HEK293 (cell line): ENCODE results near the gene ANKRD44.

ENCODE experiments used
- CTCF ChIA-PET: fragments of 350-600 bp; formaldehyde crosslinking; extraction: SDS; loops from one replicate; lab custom pipeline; 2021; ENCODE audit warnings: antibody characterized with exemption; lab: Yijun Ruan, JAX
- POLR2A ChIA-PET: fragments of 300-600 bp; formaldehyde crosslinking; extraction: SDS; loops from one replicate; lab custom pipeline; 2020; ENCODE audit warnings: antibody characterized with exemption, inconsistent platforms; lab: Yijun Ruan, JAX
- H3K27ac ChIP-seq: fragments of 200-500 bp; sonication (Bioruptor generic); 2 replicates; pipeline ENCODE4 v1.5.1; 2014; ENCODE audit warnings: low read depth, low read length, control low read depth, inconsistent platforms; ENCODE audit errors: extremely low read depth
- H3K36me3 ChIP-seq, 2 experiments: fragments of 200-500 bp in 1 of 2; sonication (Bioruptor generic) in 1 of 2; 1 replicate in 1 of 2; 2 replicates in 1 of 2; pipeline ENCODE4 v1.5.1; 2014 to 2017; ENCODE audit warnings: inconsistent platforms in 2 of 2, low read length in 2 of 2; ENCODE audit not compliant: control insufficient read depth in 2 of 2, insufficient read depth in 1 of 2
- H3K4me1 ChIP-seq: fragments of 200-500 bp; sonication (Bioruptor generic); 2 replicates; pipeline ENCODE4 v1.5.1; 2014; ENCODE audit warnings: mild to moderate bottlenecking, low read length, inconsistent platforms; ENCODE audit not compliant: control insufficient read depth, insufficient read depth
- H3K4me3 ChIP-seq: 2 replicates; pipeline ENCODE4 v1.5.1; 2011; ENCODE audit warnings: low read depth, mild to moderate bottlenecking, control low read depth, low read length, moderate library complexity
- H3K9me3 ChIP-seq: fragments of 200-500 bp; sonication (Bioruptor generic); 2 replicates; pipeline ENCODE4 v1.5.1; 2014; ENCODE audit warnings: low read depth, low read length, inconsistent platforms; ENCODE audit not compliant: control insufficient read depth, insufficient read depth
- EGR2 ChIP-seq: fragments of 450-650 bp; formaldehyde crosslinking; IDR thresholded peaks from 2 replicates; pipeline ENCODE4 v1.5.1; 2016; ENCODE audit warnings: low read depth, missing biosample characterization, missing genetic modification characterization
- GFI1B ChIP-seq: fragments of 450-650 bp; formaldehyde crosslinking; IDR thresholded peaks from 2 replicates; pipeline ENCODE4 v1.5.1; 2016; ENCODE audit warnings: missing biosample characterization, missing genetic modification characterization
- HOXA7 ChIP-seq: sonication (generic); formaldehyde crosslinking; IDR thresholded peaks from 2 replicates; pipeline ENCODE4 v1.8.1; 2022; ENCODE audit warnings: missing genetic modification reagents, borderline replicate concordance
- KLF8 ChIP-seq: fragments of 450-650 bp; formaldehyde crosslinking; IDR thresholded peaks from 2 replicates; pipeline ENCODE4 v1.5.1; 2016; ENCODE audit warnings: missing biosample characterization, missing genetic modification characterization
- OSR2 ChIP-seq: fragments of 450-650 bp; formaldehyde crosslinking; IDR thresholded peaks from 2 replicates; pipeline ENCODE4 v1.5.1; 2016; ENCODE audit warnings: missing biosample characterization, missing genetic modification characterization
- PBX3 ChIP-seq: sonication (generic); formaldehyde crosslinking; IDR thresholded peaks from 2 replicates; pipeline ENCODE4 v1.8.1; 2022; ENCODE audit warnings: mild to moderate bottlenecking, moderate library complexity, missing genetic modification reagents
- PRDM1 ChIP-seq: fragments of 450-650 bp; formaldehyde crosslinking; IDR thresholded peaks from 2 replicates; pipeline ENCODE4; 2016; ENCODE audit warnings: missing biosample characterization, missing genetic modification characterization
- SCRT1 ChIP-seq: fragments of 450-650 bp; formaldehyde crosslinking; IDR thresholded peaks from 2 replicates; pipeline ENCODE4 v1.5.1; 2016; ENCODE audit warnings: missing biosample characterization, missing genetic modification characterization, borderline replicate concordance
- SP3 ChIP-seq: fragments of 450-650 bp; formaldehyde crosslinking; IDR thresholded peaks from 2 replicates; pipeline ENCODE4 v1.5.1; 2016; ENCODE audit warnings: missing biosample characterization, missing genetic modification characterization
- WT1 ChIP-seq: fragments of 450-650 bp; formaldehyde crosslinking; IDR thresholded peaks from 2 replicates; pipeline ENCODE4 v1.5.1; 2016; ENCODE audit warnings: missing biosample characterization, missing genetic modification characterization
- YY2 ChIP-seq: fragments of 450-650 bp; formaldehyde crosslinking; IDR thresholded peaks from 2 replicates; pipeline ENCODE4 v1.5.1; 2016; ENCODE audit warnings: missing biosample characterization, missing genetic modification characterization
- ZBTB1 ChIP-seq: fragments of 450-650 bp; formaldehyde crosslinking; IDR thresholded peaks from 2 replicates; pipeline ENCODE4 v1.5.1; 2016; ENCODE audit warnings: missing biosample characterization, missing genetic modification characterization
- ZBTB44 ChIP-seq: fragments of 450-650 bp; IDR thresholded peaks from 2 replicates; pipeline ENCODE4 v1.5.1; 2018; ENCODE audit warnings: missing biosample characterization, mild to moderate bottlenecking, missing genetic modification characterization
- ZBTB49 ChIP-seq: fragments of 450-650 bp; formaldehyde crosslinking; IDR thresholded peaks from 2 replicates; pipeline ENCODE4 v1.5.1; 2016; ENCODE audit warnings: missing biosample characterization, missing genetic modification characterization, low read depth
- ZBTB7A ChIP-seq: fragments of 450-650 bp; formaldehyde crosslinking; IDR thresholded peaks from 2 replicates; pipeline ENCODE4 v1.5.1; 2016; ENCODE audit warnings: low read depth, missing biosample characterization, missing genetic modification characterization
- ZEB2 ChIP-seq: fragments of 450-650 bp; formaldehyde crosslinking; IDR thresholded peaks from 2 replicates; pipeline ENCODE4 v1.5.1; 2016; ENCODE audit warnings: missing biosample characterization, missing genetic modification characterization
- ZNF10 ChIP-seq: fragments of 450-650 bp; formaldehyde crosslinking; IDR thresholded peaks from 2 replicates; pipeline ENCODE4 v1.5.1; 2017; ENCODE audit warnings: missing biosample characterization, missing genetic modification characterization
- ZNF112 ChIP-seq: fragments of 450-650 bp; formaldehyde crosslinking; IDR thresholded peaks from 2 replicates; pipeline ENCODE4 v1.5.0; 2017; ENCODE audit warnings: missing biosample characterization, missing genetic modification characterization
- ZNF221 ChIP-seq: fragments of 450-650 bp; formaldehyde crosslinking; IDR thresholded peaks from 2 replicates; pipeline ENCODE4 v1.5.1; 2017; ENCODE audit warnings: missing biosample characterization, missing genetic modification characterization, borderline replicate concordance
- ZNF23 ChIP-seq: fragments of 450-650 bp; formaldehyde crosslinking; IDR thresholded peaks from 2 replicates; pipeline ENCODE4 v1.5.1; 2016; ENCODE audit warnings: missing biosample characterization, missing genetic modification characterization, borderline replicate concordance
- ZNF366 ChIP-seq: fragments of 450-650 bp; formaldehyde crosslinking; conservative IDR thresholded peaks from 2 replicates; pipeline ENCODE4 v1.5.1; 2016; ENCODE audit warnings: missing biosample characterization, missing genetic modification characterization
- ZNF394 ChIP-seq: fragments of 450-650 bp; formaldehyde crosslinking; IDR thresholded peaks from 2 replicates; pipeline ENCODE4 v1.5.1; 2016; ENCODE audit warnings: missing biosample characterization, missing genetic modification characterization, mild to moderate bottlenecking, moderate library complexity, borderline replicate concordance
- ZNF423 ChIP-seq: fragments of 450-650 bp; formaldehyde crosslinking; IDR thresholded peaks from 2 replicates; pipeline ENCODE4 v1.5.1; 2016; ENCODE audit warnings: missing biosample characterization, missing genetic modification characterization
- ZNF548 ChIP-seq: fragments of 450-650 bp; formaldehyde crosslinking; IDR thresholded peaks from 2 replicates; pipeline ENCODE4 v1.5.1; 2016; ENCODE audit warnings: missing biosample characterization, missing genetic modification characterization
- ZNF560 ChIP-seq: fragments of 450-650 bp; formaldehyde crosslinking; IDR thresholded peaks from 2 replicates; pipeline ENCODE4 v1.5.1; 2017; ENCODE audit warnings: missing biosample characterization, missing genetic modification characterization, borderline replicate concordance
- ZNF596 ChIP-seq: fragments of 450-650 bp; IDR thresholded peaks from 2 replicates; pipeline ENCODE4 v1.5.0; 2018; ENCODE audit warnings: missing biosample characterization, mild to moderate bottlenecking, missing genetic modification characterization, moderate library complexity
- ZSCAN18 ChIP-seq: fragments of 450-650 bp; formaldehyde crosslinking; IDR thresholded peaks from 2 replicates; pipeline ENCODE4 v1.5.1; 2016; ENCODE audit warnings: missing biosample characterization, missing genetic modification characterization
- ZSCAN5A ChIP-seq: fragments of 450-650 bp; formaldehyde crosslinking; IDR thresholded peaks from 2 replicates; pipeline ENCODE4 v1.5.1; 2016; ENCODE audit warnings: missing biosample characterization, missing genetic modification characterization

Gene ANKRD44

GRCh38 chr2:197197895-197198311 is 112.7 kb downstream of the ANKRD44 start (continued):
- TF ChIP-seq KLF8 (tag by site-specific recombination) (no peak), ZNF10 (tag by site-specific recombination) (no peak), ZNF112 (tag by site-specific recombination) (no peak)

GRCh38 chr2:197196541-197197180 is 113.9 kb downstream of the ANKRD44 start:
- ChIA-PET POLR2A (no interaction called here), CTCF (interaction anchor here (1.1 to 1.5 kb wide), 2 partner anchors 25 to 28 kb away, joined by 3 to 5 read pairs; no protein-coding TSS in a partner anchor)
- Histone ChIP-seq H3K4me1 (no peaks in the 10 kb centered on the region), H3K36me3 (no peaks in the 10 kb centered on the region), H3K27ac (no peak overlapping the region), H3K4me3 (no peak overlapping the region), H3K9me3 (no peaks in the 10 kb centered on the region)
- TF ChIP-seq ZNF366 (tag by site-specific recombination): no peak
- no peak for TF ChIP-seq ZBTB1 (tag by site-specific recombination)
- TF ChIP-seq ZNF548 (tag by site-specific recombination): no peak
- TF ChIP-seq WT1 (tag by site-specific recombination): no peak
- TF ChIP-seq KLF8 (tag by site-specific recombination): no peak
- TF ChIP-seq ZNF596: no peak
- TF ChIP-seq SCRT1 (tag by site-specific recombination): no peak
- TF ChIP-seq ZBTB7A: no peak
- no peak for TF ChIP-seq YY2 (tag by site-specific recombination)
- no peak for TF ChIP-seq ZSCAN18 (tag by site-specific recombination)
- no peak for TF ChIP-seq ZNF423
- no peak for TF ChIP-seq ZBTB49 (tag by site-specific recombination)
- no peak for TF ChIP-seq ZNF112 (tag by site-specific recombination)
- no peak for TF ChIP-seq OSR2
- TF ChIP-seq EGR2 (tag by site-specific recombination): no peak
- no peak for TF ChIP-seq ZNF394
- TF ChIP-seq ZNF221: no peak
- no peak for TF ChIP-seq PBX3 (CRISPR knock-in tag)

- POLR2A ChIA-PET: no interaction called here
- H3K27ac ChIP-seq: no peak overlapping the region
- H3K36me3 ChIP-seq: no peaks in the 10 kb centered on the region
- H3K4me3 ChIP-seq: no peak overlapping the region
- no peaks in the 10 kb centered on the region for H3K9me3 ChIP-seq
- H3K4me1 ChIP-seq: no peaks in the 10 kb centered on the region
- CTCF ChIA-PET: interaction anchor here (0.7 to 2.9 kb wide), 2 partner anchors 82 to 180 kb away, joined by 3 to 12 read pairs; no protein-coding TSS in a partner anchor
- no peak for TF ChIP-seq ZSCAN5A
- no peak for TF ChIP-seq HOXA7 (CRISPR knock-in tag)
- no peak for TF ChIP-seq ZNF560 (tag by site-specific recombination)
- no peak for TF ChIP-seq ZNF23 (tag by site-specific recombination)
- no peak for TF ChIP-seq ZBTB44 (tag by site-specific recombination)
- TF ChIP-seq ZEB2: no peak
- TF ChIP-seq ZBTB1 (tag by site-specific recombination): no peak
- no peak for TF ChIP-seq GFI1B (tag by site-specific recombination)
- TF ChIP-seq SP3: no peak
- TF ChIP-seq PRDM1 (tag by site-specific recombination): no peak
These were observed 115.1 kb downstream of the ANKRD44 start for GRCh38 chr2:197195518-197195917.
